Activated naive CD4-positive, alpha-beta T cell treated with anti-CD3 and anti-CD28 coated beads, Interleukin-2, amount 10 ng/mL, durations not matched to agents 5 hours and 36 hours (primary cell): ENCODE data around the gene OVCH2. TPM values are rescaled to one million over a fixed set of nuclear protein-coding genes. Genes with fewer than 3 reads are reported as not detected.

Experiments used
- total RNA-seq, 2 experiments: library from RNA; stranded (reverse); gene quantifications; one replicate each; pipeline ENCODE4 v1.2.3, GENCODE V29; 2021

Gene OVCH2
- not detected for total RNA-seq

DNA sequence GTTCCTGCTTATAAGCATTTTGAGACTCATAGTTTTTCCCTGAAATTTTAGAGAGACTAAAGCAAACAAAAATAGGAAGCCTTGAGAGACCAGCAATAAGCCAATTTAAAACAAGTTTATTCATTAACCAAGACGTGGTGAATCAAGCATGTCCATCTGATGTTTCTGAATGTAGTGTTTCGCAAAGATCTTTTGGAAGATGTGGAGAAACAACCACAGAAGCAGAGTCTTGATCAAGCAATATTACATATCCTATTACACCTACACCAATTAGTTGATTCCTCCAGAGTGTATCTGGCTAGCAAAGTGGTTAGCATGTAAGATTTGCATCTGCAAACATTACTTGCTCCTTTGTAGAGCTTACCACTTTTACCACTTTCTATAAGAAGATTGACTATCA lies at the start of gene OVCH2:
Gene OVCH2 (minus strand): TSS at position 101 of the 400 bp plus-strand sequence. CDS start 83 bp downstream, at position 18.

DNA sequence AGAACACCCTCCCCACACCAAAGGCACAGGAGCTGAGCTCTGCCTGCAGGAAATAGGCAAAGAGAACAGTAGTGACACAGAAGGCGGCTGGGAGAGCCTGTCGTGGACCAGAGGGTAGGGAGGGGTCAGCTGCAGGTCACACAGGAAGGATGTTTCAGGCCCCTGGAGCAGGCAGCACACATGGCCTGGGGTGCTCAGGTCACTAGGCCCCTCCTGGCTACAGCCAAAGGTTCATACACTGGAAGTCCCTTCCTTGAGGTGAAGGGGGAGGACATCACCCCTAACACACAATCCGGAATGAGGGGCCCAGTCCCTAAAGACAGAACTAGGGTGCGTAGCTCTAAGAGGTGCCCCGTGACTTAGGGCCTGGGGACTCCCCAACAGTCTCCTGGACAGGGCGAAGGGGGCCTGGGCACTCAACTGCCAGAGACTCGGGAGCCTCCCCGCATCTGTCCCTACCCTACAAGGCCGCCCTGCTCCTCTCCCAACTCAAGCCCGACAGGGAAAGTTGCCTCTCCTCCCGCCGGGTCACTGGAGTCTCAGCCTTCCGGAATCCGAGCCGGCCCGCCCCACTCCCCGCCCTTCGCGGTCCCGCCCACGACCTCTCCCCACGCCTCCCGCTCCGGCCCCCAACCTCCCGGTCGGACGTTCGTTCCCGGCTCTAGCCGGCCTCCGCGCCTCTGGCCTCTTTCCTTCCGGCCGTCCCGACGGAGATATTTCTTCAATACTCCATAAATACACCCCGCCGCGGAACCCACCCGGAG lies 33.1 kb downstream of the OVCH2 start, which contains the start of gene CYB5R2:
Gene CYB5R2 (minus strand): TSS at position 541 of the 764 bp plus-strand sequence. CDS start 675 bp downstream, outside the sequence.

Other genes starting within 250 kb of the OVCH2 start
- not detected for gene OLFML1, start 221.0 kb downstream of the OVCH2 start, total RNA-seq
- gene PPFIBP2, start 192.5 kb downstream of the OVCH2 start, total RNA-seq, result 10 to 100 TPM; 34.1 to 37.2 TPM
- gene CYB5R2, start 33.0 kb downstream of the OVCH2 start, total RNA-seq, result under 1 TPM; 0.81 to 0.84 TPM
- gene OR5P2, start 90.5 kb upstream of the OVCH2 start, total RNA-seq, result not detected
- not detected for gene OR5P3, start 124.4 kb upstream of the OVCH2 start, total RNA-seq
- gene OR10A6, start 224.8 kb upstream of the OVCH2 start, total RNA-seq, result not detected
- not detected for gene OR10A3, start 235.2 kb upstream of the OVCH2 start, total RNA-seq